HEK293 (cell line): ENCODE measurements around the gene AKIRIN2.

Experiments
- BCL11B ChIP-seq: fragments of 450-650 bp; formaldehyde crosslinking; IDR thresholded peaks from 2 replicates; pipeline ENCODE4 v1.5.1; 2016; ENCODE audit warnings: low read depth, missing biosample characterization, missing genetic modification characterization
- ELK4 ChIP-seq: IDR thresholded peaks from 2 replicates; pipeline ENCODE4 v1.6.1; 2011; ENCODE audit warnings: mild to moderate bottlenecking, low read depth, low read length, borderline replicate concordance
- GLI4 ChIP-seq: fragments of 450-650 bp; formaldehyde crosslinking; IDR thresholded peaks from 2 replicates; pipeline ENCODE4 v1.5.1; 2016; ENCODE audit warnings: missing biosample characterization, missing genetic modification characterization
- HOXA7 ChIP-seq: sonication (generic); formaldehyde crosslinking; IDR thresholded peaks from 2 replicates; pipeline ENCODE4 v1.8.1; 2022; ENCODE audit warnings: missing genetic modification reagents, borderline replicate concordance
- IKZF3 ChIP-seq: fragments of 450-650 bp; IDR thresholded peaks from 2 replicates; pipeline ENCODE4 v1.5.0; 2018; ENCODE audit warnings: missing biosample characterization, mild to moderate bottlenecking, missing genetic modification characterization, moderate library complexity
- PRDM4 ChIP-seq: fragments of 450-650 bp; formaldehyde crosslinking; IDR thresholded peaks from 2 replicates; pipeline ENCODE4 v1.5.1; 2017; ENCODE audit warnings: missing biosample characterization, missing genetic modification characterization
- RBAK ChIP-seq: fragments of 450-650 bp; formaldehyde crosslinking; IDR thresholded peaks from 2 replicates; pipeline ENCODE4 v1.5.1; 2016; ENCODE audit warnings: missing biosample characterization, missing genetic modification characterization
- SP3 ChIP-seq: fragments of 450-650 bp; formaldehyde crosslinking; IDR thresholded peaks from 2 replicates; pipeline ENCODE4 v1.5.1; 2016; ENCODE audit warnings: missing biosample characterization, missing genetic modification characterization
- ZEB2 ChIP-seq: fragments of 450-650 bp; formaldehyde crosslinking; IDR thresholded peaks from 2 replicates; pipeline ENCODE4 v1.5.1; 2016; ENCODE audit warnings: missing biosample characterization, missing genetic modification characterization
- ZFP3 ChIP-seq: fragments of 450-650 bp; formaldehyde crosslinking; IDR thresholded peaks from 2 replicates; pipeline ENCODE4 v1.5.1; 2016; ENCODE audit warnings: low read depth, missing biosample characterization, missing genetic modification characterization
- ZFP37 ChIP-seq: fragments of 450-650 bp; formaldehyde crosslinking; IDR thresholded peaks from 2 replicates; pipeline ENCODE4 v1.5.1; 2016; ENCODE audit warnings: missing biosample characterization, missing genetic modification characterization
- ZNF112 ChIP-seq: fragments of 450-650 bp; formaldehyde crosslinking; IDR thresholded peaks from 2 replicates; pipeline ENCODE4 v1.5.0; 2017; ENCODE audit warnings: missing biosample characterization, missing genetic modification characterization
- ZNF16 ChIP-seq: fragments of 450-650 bp; formaldehyde crosslinking; IDR thresholded peaks from 2 replicates; pipeline ENCODE4 v1.5.1; 2016; ENCODE audit warnings: low read depth, missing biosample characterization, missing genetic modification characterization
- ZNF239 ChIP-seq: fragments of 450-650 bp; formaldehyde crosslinking; IDR thresholded peaks from 2 replicates; pipeline ENCODE4 v1.5.1; 2016; ENCODE audit warnings: missing biosample characterization, missing genetic modification characterization
- ZNF274 ChIP-seq, 2 experiments: fragments of 200-500 bp in 1 of 2; fragments of 450-650 bp in 1 of 2; sonication (Bioruptor generic) in 1 of 2; formaldehyde crosslinking in 1 of 2; IDR thresholded peaks; 2 replicates each; pipeline versions ENCODE4 v1.5.1 to v1.6.1; 2014 to 2016; ENCODE audit warnings: borderline replicate concordance in 1 of 2, inconsistent platforms in 1 of 2, low read length in 1 of 2, missing biosample characterization in 1 of 2, missing genetic modification characterization in 1 of 2
- ZNF404 ChIP-seq: fragments of 450-650 bp; formaldehyde crosslinking; IDR thresholded peaks from 2 replicates; pipeline ENCODE4 v1.5.1; 2017; ENCODE audit warnings: missing biosample characterization, missing genetic modification characterization
- ZNF426 ChIP-seq: fragments of 450-650 bp; formaldehyde crosslinking; IDR thresholded peaks from 2 replicates; pipeline ENCODE4 v1.5.1; 2017; ENCODE audit warnings: missing biosample characterization, missing genetic modification characterization, mild to moderate bottlenecking, inconsistent platforms, moderate library complexity
- ZNF513 ChIP-seq: fragments of 450-650 bp; IDR thresholded peaks from 2 replicates; pipeline ENCODE4 v1.5.1; 2018; ENCODE audit warnings: missing biosample characterization, missing genetic modification characterization
- ZNF521 ChIP-seq: fragments of 450-650 bp; formaldehyde crosslinking; IDR thresholded peaks from 2 replicates; pipeline ENCODE4 v1.5.1; 2017; ENCODE audit warnings: missing biosample characterization, mild to moderate bottlenecking, missing genetic modification characterization
- ZNF560 ChIP-seq: fragments of 450-650 bp; formaldehyde crosslinking; IDR thresholded peaks from 2 replicates; pipeline ENCODE4 v1.5.1; 2017; ENCODE audit warnings: missing biosample characterization, missing genetic modification characterization, borderline replicate concordance
- ZNF621 ChIP-seq: fragments of 450-650 bp; formaldehyde crosslinking; IDR thresholded peaks from 2 replicates; pipeline ENCODE4 v1.5.1; 2017; ENCODE audit warnings: missing biosample characterization, missing genetic modification characterization
- ZNF624 ChIP-seq: fragments of 450-650 bp; formaldehyde crosslinking; IDR thresholded peaks from 2 replicates; pipeline ENCODE4 v1.5.1; 2017; ENCODE audit warnings: missing biosample characterization, missing genetic modification characterization
- ZNF629 ChIP-seq: fragments of 450-650 bp; formaldehyde crosslinking; IDR thresholded peaks from 2 replicates; pipeline ENCODE4 v1.5.1; 2017; ENCODE audit warnings: missing biosample characterization, missing genetic modification characterization
- ZSCAN16 ChIP-seq: fragments of 450-650 bp; formaldehyde crosslinking; IDR thresholded peaks from 2 replicates; pipeline ENCODE4 v1.5.1; 2016; ENCODE audit warnings: missing biosample characterization, missing genetic modification characterization

The AKIRIN2 gene

DNA sequence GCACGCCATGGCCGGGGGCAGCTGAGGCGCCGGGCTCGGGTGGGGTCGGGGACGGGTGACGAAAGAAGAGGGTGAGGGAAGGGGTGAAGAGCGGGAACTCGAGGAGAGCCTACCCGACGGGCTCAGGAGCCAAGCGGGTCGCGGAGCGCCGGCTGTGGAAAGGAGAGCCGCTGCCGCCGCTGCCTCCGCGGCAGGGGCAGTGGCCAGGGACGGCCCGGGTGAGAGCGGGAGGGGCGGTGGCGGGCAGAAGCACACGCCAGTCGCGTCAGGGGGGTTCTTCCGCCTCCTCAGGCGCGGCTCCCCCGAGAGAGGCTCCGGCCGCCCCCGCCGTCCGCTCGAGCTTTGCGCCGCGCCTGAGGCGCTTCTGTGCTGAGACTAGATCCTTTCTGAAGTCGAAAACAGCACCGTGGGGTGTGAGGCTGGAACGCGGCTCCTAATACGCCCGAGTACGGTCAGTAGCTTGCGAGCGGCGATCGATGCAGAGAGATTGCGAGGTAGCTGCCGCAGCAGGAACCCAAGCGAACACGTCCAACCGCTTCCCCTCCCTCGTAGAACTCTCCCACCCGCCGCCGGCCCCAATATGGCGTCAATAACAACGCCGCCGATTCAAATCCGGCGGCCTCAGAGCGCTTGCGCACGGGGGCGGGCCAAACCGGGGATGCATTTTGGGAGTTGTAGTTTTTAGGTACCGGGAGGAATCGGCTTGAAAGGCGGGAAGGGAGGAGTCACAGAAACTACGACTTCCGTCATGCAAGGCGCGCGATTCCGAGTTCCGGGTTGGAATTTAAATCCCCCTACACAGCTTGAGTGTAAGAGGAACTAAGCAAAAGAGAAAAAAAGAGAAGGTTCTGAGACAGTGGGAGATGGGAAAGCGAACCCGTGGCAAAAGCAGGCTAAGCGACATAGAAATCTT, at the start of gene AKIRIN2 (continued):
- no peak for TF ChIP-seq HOXA7 (CRISPR knock-in tag)
- peak; percentile 45; the same call in 1 of the 2 replicates for TF ChIP-seq ZEB2 (tag by site-specific recombination)
- no peak for TF ChIP-seq ZNF521 (tag by site-specific recombination)
- TF ChIP-seq ZNF404, result no peak
- no peak for TF ChIP-seq ZNF621 (tag by site-specific recombination)
- 0 out of 2 replicates have a peak, but pooled peaks have one; percentile 20 for TF ChIP-seq BCL11B (tag by site-specific recombination)
- no peak for TF ChIP-seq ZNF624 (tag by site-specific recombination)
- no peak for TF ChIP-seq ZNF16 (tag by site-specific recombination)
- TF ChIP-seq GLI4 (tag by site-specific recombination), result peak; percentile 62; the same call in 1 of the 2 replicates
- TF ChIP-seq ZNF426 (tag by site-specific recombination), result no peak
- TF ChIP-seq ZNF239, result no peak; the same call in 1 of the 2 replicates
- peak; percentile 44; the same call in 1 of the 2 replicates for TF ChIP-seq ELK4
- peak; percentile 76 for TF ChIP-seq ZNF629 (tag by site-specific recombination)
- no peak for TF ChIP-seq ZNF560 (tag by site-specific recombination)
- peak; percentile 91 for TF ChIP-seq ZFP37 (tag by site-specific recombination)
- TF ChIP-seq ZNF112 (tag by site-specific recombination), result no peak
- no peak for TF ChIP-seq RBAK (tag by site-specific recombination)
- TF ChIP-seq IKZF3 (tag by site-specific recombination), result 0 out of 2 replicates have a peak, but pooled peaks have one; percentile 17
- peak; percentile 66; the same call in 1 of the 2 replicates for TF ChIP-seq PRDM4 (tag by site-specific recombination)
- no peak for TF ChIP-seq ZSCAN16 (tag by site-specific recombination)
- peak; percentile 98 for TF ChIP-seq SP3
- TF ChIP-seq ZNF513 (tag by site-specific recombination), result peak; percentile 24; the same call in 1 of the 2 replicates
- TF ChIP-seq ZNF274 (IDR thresholded peaks at IDR 0.05; ENCODE audit: low read length), result no peak
- no peak for TF ChIP-seq ZNF274 (tag by site-specific recombination; IDR thresholded peaks at IDR 0.05; ENCODE audit: borderline replicate concordance)
- TF ChIP-seq ZFP3, result no peak
